HL-60 (cell line): ENCODE measurements around the gene ADM.

Experiments used
- GABPA ChIP-seq: IDR thresholded peaks from 2 replicates; pipeline ENCODE4 v1.6.1; 2012; ENCODE audit warnings: low read depth
- POLR2AphosphoS5 ChIP-seq: IDR thresholded peaks from 2 replicates; pipeline ENCODE4 v1.6.1; 2012; ENCODE audit warnings: low read depth
- TF ChIP-seq, protein P1 (sequence below): IDR thresholded peaks from one replicate; pipeline ENCODE4 v1.5.1; 2011; ENCODE audit warnings: low read length, control low read depth, inconsistent platforms; ENCODE audit not compliant: insufficient read depth

- TF ChIP-seq, protein P1, sequence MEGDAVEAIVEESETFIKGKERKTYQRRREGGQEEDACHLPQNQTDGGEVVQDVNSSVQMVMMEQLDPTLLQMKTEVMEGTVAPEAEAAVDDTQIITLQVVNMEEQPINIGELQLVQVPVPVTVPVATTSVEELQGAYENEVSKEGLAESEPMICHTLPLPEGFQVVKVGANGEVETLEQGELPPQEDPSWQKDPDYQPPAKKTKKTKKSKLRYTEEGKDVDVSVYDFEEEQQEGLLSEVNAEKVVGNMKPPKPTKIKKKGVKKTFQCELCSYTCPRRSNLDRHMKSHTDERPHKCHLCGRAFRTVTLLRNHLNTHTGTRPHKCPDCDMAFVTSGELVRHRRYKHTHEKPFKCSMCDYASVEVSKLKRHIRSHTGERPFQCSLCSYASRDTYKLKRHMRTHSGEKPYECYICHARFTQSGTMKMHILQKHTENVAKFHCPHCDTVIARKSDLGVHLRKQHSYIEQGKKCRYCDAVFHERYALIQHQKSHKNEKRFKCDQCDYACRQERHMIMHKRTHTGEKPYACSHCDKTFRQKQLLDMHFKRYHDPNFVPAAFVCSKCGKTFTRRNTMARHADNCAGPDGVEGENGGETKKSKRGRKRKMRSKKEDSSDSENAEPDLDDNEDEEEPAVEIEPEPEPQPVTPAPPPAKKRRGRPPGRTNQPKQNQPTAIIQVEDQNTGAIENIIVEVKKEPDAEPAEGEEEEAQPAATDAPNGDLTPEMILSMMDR: no peak
- no peak for TF ChIP-seq POLR2AphosphoS5
- no peak for TF ChIP-seq GABPA
These were observed 29.2 kb upstream of the ADM start for GRCh38 chr11:10275714-10276113.
